Trophoblast cell (in vitro differentiated cells and primary cell): Measurements from ENCODE around the gene SELENOI.
A peak's percentile ranks its signal among the peaks of the same experiment; 100 is the strongest.

ENCODE experiments used
- DNase-seq, 2 donors: peaks; one replicate each; pipeline ENCODE4 v3.0.0-alpha.2; 2016
- H2AFZ ChIP-seq: 2 replicates; pipeline ENCODE4 v1.6.1; 2013; ENCODE audit warnings: low read length, moderate library complexity, mild to moderate bottlenecking; ENCODE audit not compliant: insufficient read depth, poor library complexity
- H2AK5ac ChIP-seq: 2 replicates; pipeline ENCODE4 v1.6.1; 2013; ENCODE audit warnings: mild to moderate bottlenecking, low read length
- H2BK120ac ChIP-seq: 2 replicates; pipeline ENCODE4 v1.6.1; 2013; ENCODE audit warnings: low read length, mild to moderate bottlenecking, moderate library complexity; ENCODE audit not compliant: insufficient read depth, poor library complexity
- H2BK12ac ChIP-seq: 2 replicates; pipeline ENCODE4 v1.6.1; 2013; ENCODE audit warnings: mild to moderate bottlenecking, low read length, moderate library complexity
- H2BK5ac ChIP-seq: 2 replicates; pipeline ENCODE4 v1.6.1; 2013; ENCODE audit warnings: low read length, low read depth, moderate library complexity, mild to moderate bottlenecking; ENCODE audit not compliant: poor library complexity
- H3K14ac ChIP-seq: 2 replicates; pipeline ENCODE4 v1.6.1; 2013; ENCODE audit warnings: mild to moderate bottlenecking, low read length
- H3K18ac ChIP-seq: 2 replicates; pipeline ENCODE4 v1.6.1; 2013; ENCODE audit warnings: mild to moderate bottlenecking, low read length
- H3K23ac ChIP-seq: 2 replicates; pipeline ENCODE4 v1.6.1; 2013; ENCODE audit warnings: low read length
- H3K27ac ChIP-seq: 2 replicates; pipeline ENCODE4 v1.5.1; 2013; ENCODE audit warnings: low read depth, mild to moderate bottlenecking, inconsistent platforms, low read length, moderate library complexity
- H3K27me3 ChIP-seq: 2 replicates; pipeline ENCODE4 v1.6.1; 2013; ENCODE audit warnings: inconsistent platforms, mild to moderate bottlenecking, low read length, moderate library complexity; ENCODE audit not compliant: insufficient read depth
- H3K36me3 ChIP-seq, 2 experiments: 1 replicate in 1 of 2; 2 replicates in 1 of 2; pipeline ENCODE4 v1.6.1; 2013; ENCODE audit warnings: low read length in 2 of 2, mild to moderate bottlenecking in 2 of 2, moderate library complexity in 1 of 2; ENCODE audit not compliant: insufficient read depth in 2 of 2, control insufficient read depth in 1 of 2
- H3K4ac ChIP-seq: 2 replicates; pipeline ENCODE4 v1.6.1; 2013; ENCODE audit warnings: low read depth, mild to moderate bottlenecking, low read length, moderate library complexity
- H3K4me1 ChIP-seq, 2 experiments: 1 replicate in 1 of 2; 2 replicates in 1 of 2; pipeline ENCODE4 v1.6.1; 2013; ENCODE audit warnings: low read length in 2 of 2, mild to moderate bottlenecking in 2 of 2, moderate library complexity in 1 of 2; ENCODE audit not compliant: insufficient read depth in 2 of 2, control insufficient read depth in 1 of 2
- H3K4me2 ChIP-seq: 2 replicates; pipeline ENCODE4 v1.6.1; 2013; ENCODE audit warnings: inconsistent platforms, mild to moderate bottlenecking, low read length, moderate library complexity
- H3K4me3 ChIP-seq: 2 replicates; pipeline ENCODE4 v1.5.1; 2013; ENCODE audit warnings: mild to moderate bottlenecking, low read depth, low read length, inconsistent platforms
- H3K79me1 ChIP-seq: one replicate; pipeline ENCODE4 v1.6.1; 2013; ENCODE audit warnings: low read length
- H3K79me2 ChIP-seq: 2 replicates; pipeline ENCODE4 v1.6.1; 2013; ENCODE audit warnings: low read length, mild to moderate bottlenecking; ENCODE audit not compliant: control insufficient read depth, insufficient read depth, poor library complexity
- H3K9ac ChIP-seq: 2 replicates; pipeline ENCODE4 v1.6.1; 2013; ENCODE audit warnings: mild to moderate bottlenecking, low read length
- H3K9me3 ChIP-seq: 2 replicates; pipeline ENCODE4 v1.6.1; 2013; ENCODE audit warnings: low read depth, mild to moderate bottlenecking, control low read depth, inconsistent platforms, low read length; ENCODE audit not compliant: insufficient read depth
- H4K12ac ChIP-seq: 2 replicates; pipeline ENCODE4 v1.6.1; 2013; ENCODE audit warnings: low read depth, mild to moderate bottlenecking, low read length, moderate library complexity
- H4K8ac ChIP-seq: 2 replicates; pipeline ENCODE4 v1.6.1; 2013; ENCODE audit warnings: low read depth, mild to moderate bottlenecking, low read length, moderate library complexity
- H4K91ac ChIP-seq: one replicate; pipeline ENCODE4 v1.6.1; 2013; ENCODE audit warnings: low read depth, mild to moderate bottlenecking, low read length, moderate library complexity
- WGBS: extraction: QIAGEN DNeasy Blood & Tissue Kit; methylation state at CpG from one replicate; pipeline ENCODE4 v1.1.7; 2013; ENCODE audit warnings: missing lambda C conversion rate; ENCODE audit not compliant: insufficient read length, insufficient coverage; ENCODE audit errors: extremely low coverage; 5-methylcytosine and 5-hydroxymethylcytosine counted together

SELENOI gene

GRCh38 chr2:26429779-26430578, 84.0 kb downstream of the SELENOI start:
- H3K18ac ChIP-seq, result no peak overlapping the region
- no peak overlapping the region for H2AFZ ChIP-seq
- no peak overlapping the region for H3K14ac ChIP-seq
- H4K8ac ChIP-seq, result no peak overlapping the region
- peak overlapping the region; percentile 3 for H2BK120ac ChIP-seq
- no peak overlapping the region for H2BK5ac ChIP-seq
- WGBS, result no CpG with 5 or more reads among the region's 8 CpGs
- H3K23ac ChIP-seq, result no peak overlapping the region
- no peak overlapping the region for H3K4ac ChIP-seq
- no peak overlapping the region for H3K4me3 ChIP-seq
- no peak overlapping the region for H2AK5ac ChIP-seq
- H3K79me1 ChIP-seq, result peaks cover 2% of the 10 kb centered on the region
- DNase-seq, result no peak
- no peak overlapping the region for H3K27ac ChIP-seq
- H3K9me3 ChIP-seq, result no peaks in the 10 kb centered on the region
- H2BK12ac ChIP-seq, result peak overlapping the region; percentile 6
- H3K4me1 ChIP-seq, result peaks cover 5 to 8% of the 10 kb centered on the region in 2 experiments
- H4K91ac ChIP-seq, result no peak overlapping the region
- no peaks in the 10 kb centered on the region for H3K27me3 ChIP-seq
- H3K9ac ChIP-seq, result no peak overlapping the region
- H3K36me3 ChIP-seq, result no peaks in the 10 kb centered on the region
- no peaks in the 10 kb centered on the region for H3K79me2 ChIP-seq
- H4K12ac ChIP-seq, result no peak overlapping the region
- H3K4me2 ChIP-seq, result no peak overlapping the region

GRCh38 chr2:26430826-26431225, 84.9 kb downstream of the SELENOI start:
- WGBS, result no CpG with 5 or more reads among the region's 7 CpGs
- H3K36me3 ChIP-seq, result no peaks in the 10 kb centered on the region
- H3K4ac ChIP-seq, result no peak overlapping the region
- H3K18ac ChIP-seq, result peak overlapping the region; percentile 14
- H3K79me2 ChIP-seq, result no peaks in the 10 kb centered on the region
- no peak overlapping the region for H2AK5ac ChIP-seq
- no peak overlapping the region for H2BK5ac ChIP-seq
- H3K27me3 ChIP-seq, result no peaks in the 10 kb centered on the region
- H3K79me1 ChIP-seq, result peaks cover 2% of the 10 kb centered on the region
- H3K14ac ChIP-seq, result no peak overlapping the region
- H3K27ac ChIP-seq, result no peak overlapping the region
- H2AFZ ChIP-seq, result no peak overlapping the region
- H4K91ac ChIP-seq, result no peak overlapping the region
- H3K4me2 ChIP-seq, result no peak overlapping the region
- peaks cover 5 to 8% of the 10 kb centered on the region in 2 experiments for H3K4me1 ChIP-seq
- no peaks in the 10 kb centered on the region for H3K9me3 ChIP-seq
- no peak overlapping the region for H3K4me3 ChIP-seq
- H2BK120ac ChIP-seq, result no peak overlapping the region
- peak; percentile 49 to 78 for DNase-seq
- H2BK12ac ChIP-seq, result no peak overlapping the region
- H4K12ac ChIP-seq, result no peak overlapping the region
- H3K23ac ChIP-seq, result no peak overlapping the region
- H3K9ac ChIP-seq, result no peak overlapping the region
- no peak overlapping the region for H4K8ac ChIP-seq

- peaks cover 2% of the 10 kb centered on the region for H3K9me3 ChIP-seq
- no peak overlapping the region for H4K8ac ChIP-seq
- no peak overlapping the region for H3K4me2 ChIP-seq
- H2BK12ac ChIP-seq, result no peak overlapping the region
- H4K12ac ChIP-seq, result no peak overlapping the region
- no peak overlapping the region for H2AK5ac ChIP-seq
- no peak overlapping the region for H3K4me3 ChIP-seq
- no peak overlapping the region for H3K27ac ChIP-seq
- no peak overlapping the region for H3K9ac ChIP-seq
- H3K18ac ChIP-seq, result no peak overlapping the region
- H4K91ac ChIP-seq, result no peak overlapping the region
- no peak overlapping the region for H2AFZ ChIP-seq
- peaks cover 5 to 8% of the 10 kb centered on the region in 2 experiments for H3K4me1 ChIP-seq
- no peak overlapping the region for H3K14ac ChIP-seq
- H3K23ac ChIP-seq, result no peak overlapping the region
- no peaks in the 10 kb centered on the region for H3K27me3 ChIP-seq
- H2BK5ac ChIP-seq, result no peak overlapping the region
- H2BK120ac ChIP-seq, result no peak overlapping the region
- H3K36me3 ChIP-seq, result no peaks in the 10 kb centered on the region
- DNase-seq, result no peak
- no peak overlapping the region for H3K4ac ChIP-seq
- H3K79me2 ChIP-seq, result no peaks in the 10 kb centered on the region
- H3K79me1 ChIP-seq, result peaks cover 2% of the 10 kb centered on the region
Observed at GRCh38 chr2:26432363-26432762, 86.4 kb downstream of the SELENOI start.

DNA sequence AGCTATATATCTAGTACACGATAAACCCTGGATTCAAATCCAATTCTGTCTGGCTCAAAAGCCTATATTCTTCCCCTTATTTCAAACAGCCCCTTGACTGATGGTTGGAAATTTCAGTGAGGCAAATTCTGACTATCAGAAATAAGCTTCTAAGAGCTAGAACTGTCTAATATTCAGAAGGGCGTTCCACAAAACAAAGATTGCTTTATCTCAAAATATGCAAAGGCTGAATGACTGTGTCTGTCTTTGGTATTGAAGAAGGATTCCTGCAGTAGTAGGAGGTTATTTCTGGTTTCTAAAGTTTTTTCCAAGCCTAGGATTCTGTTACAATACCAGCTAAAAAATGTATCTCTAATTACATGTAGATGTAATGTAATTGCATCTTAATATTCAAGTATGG, 86.9 kb downstream of the SELENOI start:
- no peaks in the 10 kb centered on the region for H3K79me2 ChIP-seq
- H2BK12ac ChIP-seq, result no peak overlapping the region
- H3K9me3 ChIP-seq, result peaks cover 2% of the 10 kb centered on the region
- H3K4me1 ChIP-seq, result peaks cover 5 to 8% of the 10 kb centered on the region in 2 experiments
- H3K4me2 ChIP-seq, result no peak overlapping the region
- no peak overlapping the region for H4K91ac ChIP-seq
- no peak overlapping the region for H3K18ac ChIP-seq
- no peaks in the 10 kb centered on the region for H3K36me3 ChIP-seq
- no peak overlapping the region for H3K9ac ChIP-seq
- no peak overlapping the region for H4K8ac ChIP-seq
- H2BK5ac ChIP-seq, result no peak overlapping the region
- H3K14ac ChIP-seq, result no peak overlapping the region
- no peak overlapping the region for H2BK120ac ChIP-seq
- peaks cover 2% of the 10 kb centered on the region for H3K79me1 ChIP-seq
- H3K27me3 ChIP-seq, result no peaks in the 10 kb centered on the region
- H4K12ac ChIP-seq, result no peak overlapping the region
- H3K4me3 ChIP-seq, result no peak overlapping the region
- no peak overlapping the region for H2AFZ ChIP-seq
- H3K4ac ChIP-seq, result no peak overlapping the region
- H3K27ac ChIP-seq, result no peak overlapping the region
- H3K23ac ChIP-seq, result no peak overlapping the region
- no peak overlapping the region for H2AK5ac ChIP-seq
- no peak for DNase-seq
- WGBS, result no CpG with 5 or more reads among the region's 2 CpGs
